Fibroblast of lung (primary cell): ENCODE data around the gene TMEM131L.

Experiments
- CTCF ChIP-seq, 2 donors: IDR thresholded peaks in 1 of 2; conservative IDR thresholded peaks in 1 of 2; 1 replicate in 1 of 2; 2 replicates in 1 of 2; pipeline ENCODE4 v1.5.1; 2011 to 2012; ENCODE audit warnings: low read length in 2 of 2, control low read depth in 1 of 2, inconsistent platforms in 1 of 2, low read depth in 1 of 2, mild to moderate bottlenecking in 1 of 2
- EZH2 ChIP-seq: IDR thresholded peaks from 2 replicates; pipeline ENCODE4 v1.5.1; 2012; ENCODE audit warnings: low read length, control low read depth, mild to moderate bottlenecking; ENCODE audit errors: missing control alignments

DNA sequence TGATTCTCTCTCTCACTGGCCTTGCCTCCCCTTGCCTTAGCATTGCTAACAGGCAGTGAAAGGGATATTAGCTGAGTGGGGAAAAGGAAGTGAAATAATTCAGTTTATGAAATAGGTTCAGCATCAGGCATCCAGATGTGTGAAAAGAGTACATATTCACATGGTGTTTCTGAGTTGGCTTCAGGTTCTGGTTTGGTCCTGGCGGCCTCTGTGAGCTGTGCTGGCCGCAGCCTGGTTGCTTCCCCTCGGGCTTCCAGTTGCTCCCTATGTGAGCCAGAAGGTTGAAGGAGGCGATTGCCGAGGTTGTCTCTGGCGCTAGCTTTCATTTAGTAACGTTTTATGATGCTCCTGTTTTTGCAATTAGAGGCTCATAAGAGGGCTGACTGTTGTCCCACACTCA is 118.9 kb downstream of the TMEM131L start:
- TF ChIP-seq CTCF (conservative IDR thresholded peaks at IDR 0.05 in 1 of 2, IDR thresholded peaks at IDR 0.05 in 1 of 2; ENCODE audit: low read depth in 1 of 2, low read length in 2 of 2) = no peak
- no peak for TF ChIP-seq EZH2
